ENCODE results near the gene CCDC86.

GRCh38 chr11:60825790-60826189 lies 16.1 kb upstream of the CCDC86 start:
- TF ChIP-seq, protein P1, sequence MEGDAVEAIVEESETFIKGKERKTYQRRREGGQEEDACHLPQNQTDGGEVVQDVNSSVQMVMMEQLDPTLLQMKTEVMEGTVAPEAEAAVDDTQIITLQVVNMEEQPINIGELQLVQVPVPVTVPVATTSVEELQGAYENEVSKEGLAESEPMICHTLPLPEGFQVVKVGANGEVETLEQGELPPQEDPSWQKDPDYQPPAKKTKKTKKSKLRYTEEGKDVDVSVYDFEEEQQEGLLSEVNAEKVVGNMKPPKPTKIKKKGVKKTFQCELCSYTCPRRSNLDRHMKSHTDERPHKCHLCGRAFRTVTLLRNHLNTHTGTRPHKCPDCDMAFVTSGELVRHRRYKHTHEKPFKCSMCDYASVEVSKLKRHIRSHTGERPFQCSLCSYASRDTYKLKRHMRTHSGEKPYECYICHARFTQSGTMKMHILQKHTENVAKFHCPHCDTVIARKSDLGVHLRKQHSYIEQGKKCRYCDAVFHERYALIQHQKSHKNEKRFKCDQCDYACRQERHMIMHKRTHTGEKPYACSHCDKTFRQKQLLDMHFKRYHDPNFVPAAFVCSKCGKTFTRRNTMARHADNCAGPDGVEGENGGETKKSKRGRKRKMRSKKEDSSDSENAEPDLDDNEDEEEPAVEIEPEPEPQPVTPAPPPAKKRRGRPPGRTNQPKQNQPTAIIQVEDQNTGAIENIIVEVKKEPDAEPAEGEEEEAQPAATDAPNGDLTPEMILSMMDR (IDR thresholded peaks at IDR 0.05): no peak
- TF ChIP-seq POLR2A (IDR thresholded peaks at IDR 0.05): no peak
